Tibial artery (tissue), 4 donors: ENCODE data around the gene SH2D2A.

Source experiments
- DNase-seq, 2 donors: peaks; one replicate each; pipeline ENCODE4 v3.0.0-alpha.2; 2019
- H3K27ac ChIP-seq, 2 donors: fragments of 200-600 bp; sonication (generic) in 1 of 2; 1 replicate in 1 of 2; 2 replicates in 1 of 2; pipeline ENCODE4 v1.5.1; 2018 to 2019; ENCODE audit warnings: mild to moderate bottlenecking in 1 of 2
- H3K27me3 ChIP-seq, 2 donors: fragments of 200-600 bp; sonication (generic) in 1 of 2; one replicate each; pipeline versions ENCODE4 v1.5.1 to v1.6.0; 2016 to 2019
- H3K36me3 ChIP-seq, 3 donors: fragments of 200-600 bp; sonication (generic) in 2 of 3; one replicate each; pipeline ENCODE4 v1.5.1; 2016 to 2019; ENCODE audit warnings: mild to moderate bottlenecking in 2 of 3
- H3K4me1 ChIP-seq, 4 donors: fragments of 200-600 bp; sonication (generic) in 2 of 4; 1 replicate in 3 of 4; 2 replicates in 1 of 4; pipeline ENCODE4 v1.5.1; 2016 to 2019
- H3K4me3 ChIP-seq, 2 donors: fragments of 200-600 bp; sonication (generic) in 1 of 2; 1 replicate in 1 of 2; 2 replicates in 1 of 2; pipeline ENCODE4 v1.5.1; 2018 to 2019; ENCODE audit warnings: mild to moderate bottlenecking in 2 of 2
- H3K9me3 ChIP-seq, 3 donors: fragments of 200-600 bp; sonication (generic) in 1 of 3; one replicate each; pipeline ENCODE4 v1.5.1; 2016 to 2019
- intact Hi-C: fragments of 100-400 bp; cut with DNase I; formaldehyde crosslinking; loops from one replicate; pipeline ENCODE4 v1.15.0; 2023; ENCODE audit warnings: low total_unique reads
- TF ChIP-seq, protein P1 (sequence below), 2 experiments: fragments of 200-600 bp in 1 of 2; fragments of 450-650 bp in 1 of 2; IDR thresholded peaks; one replicate each; pipeline ENCODE4 v1.5.1; 2017 to 2019; ENCODE audit warnings: antibody characterized with exemption in 2 of 2, mild to moderate bottlenecking in 1 of 2, moderate library complexity in 1 of 2

Gene SH2D2A

GRCh38 chr1:156756355-156756754 is 60.3 kb downstream of the SH2D2A start:
- intact Hi-C loops, result no loop called here
- no peak for DNase-seq
- Histone ChIP-seq H3K36me3 (no peaks in the 10 kb centered on the region), H3K27me3 (no peaks in the 10 kb centered on the region), H3K9me3 (no peaks in the 10 kb centered on the region), H3K27ac (no peak overlapping the region), H3K4me1 (peaks cover 0 to 12% (median 10%) of the 10 kb centered on the region in 4 donors), H3K4me3 (no peak overlapping the region)
- TF ChIP-seq, protein P1, sequence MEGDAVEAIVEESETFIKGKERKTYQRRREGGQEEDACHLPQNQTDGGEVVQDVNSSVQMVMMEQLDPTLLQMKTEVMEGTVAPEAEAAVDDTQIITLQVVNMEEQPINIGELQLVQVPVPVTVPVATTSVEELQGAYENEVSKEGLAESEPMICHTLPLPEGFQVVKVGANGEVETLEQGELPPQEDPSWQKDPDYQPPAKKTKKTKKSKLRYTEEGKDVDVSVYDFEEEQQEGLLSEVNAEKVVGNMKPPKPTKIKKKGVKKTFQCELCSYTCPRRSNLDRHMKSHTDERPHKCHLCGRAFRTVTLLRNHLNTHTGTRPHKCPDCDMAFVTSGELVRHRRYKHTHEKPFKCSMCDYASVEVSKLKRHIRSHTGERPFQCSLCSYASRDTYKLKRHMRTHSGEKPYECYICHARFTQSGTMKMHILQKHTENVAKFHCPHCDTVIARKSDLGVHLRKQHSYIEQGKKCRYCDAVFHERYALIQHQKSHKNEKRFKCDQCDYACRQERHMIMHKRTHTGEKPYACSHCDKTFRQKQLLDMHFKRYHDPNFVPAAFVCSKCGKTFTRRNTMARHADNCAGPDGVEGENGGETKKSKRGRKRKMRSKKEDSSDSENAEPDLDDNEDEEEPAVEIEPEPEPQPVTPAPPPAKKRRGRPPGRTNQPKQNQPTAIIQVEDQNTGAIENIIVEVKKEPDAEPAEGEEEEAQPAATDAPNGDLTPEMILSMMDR (IDR thresholded peaks at IDR 0.05), result no peak
